Left colon (tissue), 2 donors: ENCODE measurements around the gene CHPF2. TPM values are rescaled to one million over a fixed set of nuclear protein-coding genes. Genes with fewer than 3 reads are reported as not detected.

Experiments used
- ATAC-seq: fragments of 200-7000 bp; cut with Tn5 transposase; one replicate; pipeline ENCODE4 v1.9.1; 2020; ENCODE audit warnings: mild to moderate bottlenecking, moderate library complexity
- DNase-seq, 2 donors: peaks; one replicate each; pipeline ENCODE4 v3.0.0-alpha.2; 2020
- intact Hi-C, 2 donors: fragments of 100-400 bp; cut with DNase I in 1 of 2; cut with micrococcal nuclease in 1 of 2; formaldehyde crosslinking; loops; one replicate each; pipeline versions ENCODE4 v1.11.2 to v1.14.0; 2022; cut with DNase I, micrococcal nuclease
- total RNA-seq, 2 donors: library from RNA; stranded (reverse); fragmentation: NEBNext Ultra II Directional; extraction: Animal tissue kit (Norgen Biotek cat#: 25700); gene quantifications; one replicate each; pipeline ENCODE4 v1.2.1, GENCODE V29; 2021
- donor health status: DM: no; HTN: no; CAD: no.
- donor health status: DM: yes; HTN: yes; CAD: no.

The CHPF2 gene
- total RNA-seq, 2 donors from 2014 or later, result 46.8 to 48.8 TPM

GRCh38 chr7:151251328-151251688, 19.0 kb downstream of the CHPF2 start:
- ATAC-seq (no peak), DNase-seq (no peak)
- intact Hi-C loops, result no loop called here

- DNase-seq, result peak in 1 of 2 donors; percentile 56
- ATAC-seq, result peak; percentile 37
- intact Hi-C loops, result no loop called here
Measured at GRCh38 chr7:151251689-151252560, 19.6 kb downstream of the CHPF2 start.

- ATAC-seq (no peak), DNase-seq (no peak)
- intact Hi-C loops, result no loop called here
Measured at GRCh38 chr7:151252561-151252835, 20.2 kb downstream of the CHPF2 start.

- ATAC-seq (no peak), DNase-seq (no peak)
- intact Hi-C loops, result no loop called here
Measured at GRCh38 chr7:151252961-151253711, 20.9 kb downstream of the CHPF2 start.

GRCh38 chr7:151254316-151254715, 22.0 kb downstream of the CHPF2 start:
- no peak for ATAC-seq
- DNase-seq, result no peak
- intact Hi-C loops, result no loop called here

- ATAC-seq, result no peak
- intact Hi-C loops, result no loop called here
- no peak for DNase-seq
Measured at GRCh38 chr7:151254851-151255250, 22.6 kb downstream of the CHPF2 start.

GRCh38 chr7:151255390-151255789, 23.1 kb downstream of the CHPF2 start:
- ATAC-seq (no peak), DNase-seq (no peak)
- intact Hi-C loops, result no loop called here

- DNase-seq, result no peak
- intact Hi-C loops, result no loop called here
- ATAC-seq, result no peak
Measured at GRCh38 chr7:151256410-151257045, 24.2 kb downstream of the CHPF2 start.

GRCh38 chr7:151257990-151258389, 25.7 kb downstream of the CHPF2 start:
- ATAC-seq, result no peak

GRCh38 chr7:151260471-151260870, 28.2 kb downstream of the CHPF2 start:
- DNase-seq (no peak), ATAC-seq (no peak)
- intact Hi-C loops, result no loop called here

More at GRCh38 chr7:151257990-151258389, 25.7 kb downstream of the CHPF2 start:
- intact Hi-C loops, result no loop called here
- no peak for DNase-seq

- no peak for ATAC-seq
- DNase-seq, result no peak
- intact Hi-C loops, result no loop called here
Measured at GRCh38 chr7:151260883-151261282, 28.6 kb downstream of the CHPF2 start.

GRCh38 chr7:151261529-151261928, 29.2 kb downstream of the CHPF2 start:
- intact Hi-C loops, result no loop called here
- ATAC-seq (no peak), DNase-seq (no peak)

- intact Hi-C loops, result no loop called here
- ATAC-seq, result no peak
- no peak for DNase-seq
Measured at GRCh38 chr7:151264615-151265014, 32.3 kb downstream of the CHPF2 start.

- DNase-seq (no peak), ATAC-seq (no peak)
- intact Hi-C loops, result no loop called here
Measured at GRCh38 chr7:151265351-151265931, 33.2 kb downstream of the CHPF2 start.

GRCh38 chr7:151269511-151269910, 37.2 kb downstream of the CHPF2 start:
- ATAC-seq, result no peak
- intact Hi-C loops, result no loop called here
- no peak for DNase-seq

- ATAC-seq (peak; percentile 29), DNase-seq (peak in 1 of 2 donors; percentile 51)
- intact Hi-C loops, result no loop called here
Measured at GRCh38 chr7:151271699-151272355, 39.5 kb downstream of the CHPF2 start.

- intact Hi-C loops, result no loop called here
- no peak for DNase-seq
- no peak for ATAC-seq
Measured at GRCh38 chr7:151272405-151272804, 40.1 kb downstream of the CHPF2 start.

- DNase-seq (no peak), ATAC-seq (no peak)
- intact Hi-C loops, result no loop called here
Measured at GRCh38 chr7:151272877-151273276, 40.6 kb downstream of the CHPF2 start.
